Chondrocyte (in vitro differentiated cells): Measurements from ENCODE around the gene MST1. TPM values are rescaled to one million over a fixed set of nuclear protein-coding genes. Genes with fewer than 3 reads are reported as not detected.

Experiments
- DNase-seq: peaks from one replicate; pipeline ENCODE4 v3.0.0; 2021; ENCODE audit warnings: mixed read lengths, low spot score
- H3K27ac Mint-ChIP-seq: one replicate; pipeline ENCODE4 v1.8.0; 2021; ENCODE audit warnings: mild to moderate bottlenecking, moderate library complexity, mixed read lengths; ENCODE audit not compliant: unreplicated experiment
- H3K27me3 Mint-ChIP-seq: 2 replicates; pipeline ENCODE4 v1.8.0; 2021; ENCODE audit warnings: low read depth, mixed read lengths
- H3K36me3 Mint-ChIP-seq: 2 replicates; pipeline ENCODE4 v1.8.0; 2021; ENCODE audit warnings: low read depth, mixed read lengths
- H3K4me1 Mint-ChIP-seq: 2 replicates; pipeline ENCODE4 v1.8.0; 2021; ENCODE audit warnings: low read depth, mild to moderate bottlenecking, mixed read lengths
- H3K4me3 Mint-ChIP-seq: one replicate; pipeline ENCODE4 v1.8.0; 2021; ENCODE audit warnings: mild to moderate bottlenecking, moderate library complexity, mixed read lengths; ENCODE audit not compliant: unreplicated experiment
- H3K9me3 Mint-ChIP-seq: 2 replicates; pipeline ENCODE4 v1.8.0; 2021; ENCODE audit warnings: low read depth, mixed read lengths
- total RNA-seq: library from RNA; stranded (reverse); gene quantifications from 3 replicates; pipeline ENCODE4 v1.2.1, GENCODE V29; 2021
- TF ChIP-seq, protein P1 (sequence below): fragments of 200-600 bp; sonication (generic); IDR thresholded peaks from 2 replicates; pipeline ENCODE4 v1.5.0; 2021; ENCODE audit warnings: antibody characterized with exemption, mild to moderate bottlenecking, moderate library complexity

MST1 gene
- total RNA-seq, 1 donor from 2014 or later, result 19.1 TPM

DNA sequence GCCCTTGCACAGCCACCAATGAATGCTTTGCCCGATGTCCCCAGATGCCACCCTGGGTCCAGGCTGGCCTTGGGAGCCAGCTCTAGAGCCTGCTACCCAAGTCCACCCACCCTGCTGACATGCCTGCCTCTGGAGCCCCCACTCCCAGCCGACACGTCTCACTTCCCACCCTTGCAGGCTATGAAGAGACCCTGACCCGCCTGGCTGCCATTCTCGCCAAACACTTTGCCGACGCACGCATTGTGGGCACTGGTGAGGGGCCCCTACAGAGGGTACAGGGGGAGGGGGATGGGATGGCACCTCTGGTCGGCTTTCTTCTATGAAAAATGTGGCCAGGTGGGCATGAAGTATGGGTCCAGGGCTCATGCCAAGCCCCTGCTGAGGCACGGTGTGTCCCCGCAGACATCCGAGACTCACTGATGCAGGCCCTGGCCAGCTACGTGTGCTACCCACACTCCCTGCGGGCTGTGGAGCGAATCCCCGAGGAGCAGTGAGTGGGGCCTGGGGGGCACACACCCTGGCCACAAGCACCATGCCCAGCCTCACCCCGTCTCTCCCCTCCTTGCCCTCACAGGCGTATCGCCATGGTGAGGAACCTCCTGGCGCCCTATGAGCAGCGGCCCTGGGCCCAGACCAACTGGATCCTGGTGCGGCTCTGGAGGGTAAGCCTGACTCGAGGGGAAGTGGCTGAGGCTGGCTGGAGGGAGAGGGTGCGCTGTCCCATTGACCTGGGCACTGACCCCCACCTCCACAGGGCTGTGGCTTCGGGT is 24.2 kb upstream of the MST1 start:
- Mint-ChIP-seq H3K27ac (no peak overlapping the region), H3K36me3 (peaks cover 2% of the 10 kb centered on the region), H3K4me3 (no peak overlapping the region), H3K27me3 (no peaks in the 10 kb centered on the region), H3K4me1 (peaks cover 1% of the 10 kb centered on the region), H3K9me3 (no peaks in the 10 kb centered on the region)
- DNase-seq, result peak; percentile 87
- TF ChIP-seq, protein P1, sequence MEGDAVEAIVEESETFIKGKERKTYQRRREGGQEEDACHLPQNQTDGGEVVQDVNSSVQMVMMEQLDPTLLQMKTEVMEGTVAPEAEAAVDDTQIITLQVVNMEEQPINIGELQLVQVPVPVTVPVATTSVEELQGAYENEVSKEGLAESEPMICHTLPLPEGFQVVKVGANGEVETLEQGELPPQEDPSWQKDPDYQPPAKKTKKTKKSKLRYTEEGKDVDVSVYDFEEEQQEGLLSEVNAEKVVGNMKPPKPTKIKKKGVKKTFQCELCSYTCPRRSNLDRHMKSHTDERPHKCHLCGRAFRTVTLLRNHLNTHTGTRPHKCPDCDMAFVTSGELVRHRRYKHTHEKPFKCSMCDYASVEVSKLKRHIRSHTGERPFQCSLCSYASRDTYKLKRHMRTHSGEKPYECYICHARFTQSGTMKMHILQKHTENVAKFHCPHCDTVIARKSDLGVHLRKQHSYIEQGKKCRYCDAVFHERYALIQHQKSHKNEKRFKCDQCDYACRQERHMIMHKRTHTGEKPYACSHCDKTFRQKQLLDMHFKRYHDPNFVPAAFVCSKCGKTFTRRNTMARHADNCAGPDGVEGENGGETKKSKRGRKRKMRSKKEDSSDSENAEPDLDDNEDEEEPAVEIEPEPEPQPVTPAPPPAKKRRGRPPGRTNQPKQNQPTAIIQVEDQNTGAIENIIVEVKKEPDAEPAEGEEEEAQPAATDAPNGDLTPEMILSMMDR, result no peak

DNA sequence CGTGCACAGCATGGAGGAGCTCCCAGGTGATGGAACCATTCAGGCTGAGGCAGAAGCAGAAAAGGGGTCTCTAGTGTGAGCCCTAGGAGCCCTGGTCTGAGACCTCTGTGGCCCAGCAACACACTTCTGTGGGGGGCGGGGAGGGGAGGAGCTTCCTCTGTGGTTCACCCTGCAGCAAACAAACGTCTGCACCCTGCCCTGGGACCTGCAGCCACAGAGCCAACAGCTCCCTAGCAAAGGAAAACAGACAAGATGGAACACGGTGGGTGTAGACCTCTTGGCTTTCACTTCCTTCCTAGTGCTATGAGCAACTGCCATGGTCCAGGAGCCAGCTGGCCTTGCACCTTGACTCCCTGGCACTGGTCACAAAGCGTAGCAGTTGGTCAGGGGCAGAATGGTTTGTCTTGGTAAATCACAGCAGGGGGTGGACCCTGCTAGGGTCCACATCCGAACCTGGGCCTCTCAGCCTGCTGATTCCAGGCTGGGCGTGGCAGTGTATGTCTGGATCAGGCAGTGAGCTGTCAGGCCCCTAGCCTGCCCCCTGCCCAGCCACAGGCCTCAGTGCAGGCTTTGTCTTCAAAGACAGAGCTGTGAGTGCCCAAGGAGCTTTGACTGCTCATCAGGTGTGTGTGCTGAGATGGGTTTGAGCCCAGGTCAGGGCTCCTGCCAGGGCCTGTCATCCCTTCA is 23.5 kb upstream of the MST1 start:
- H3K27me3 Mint-ChIP-seq, result no peaks in the 10 kb centered on the region
- H3K36me3 Mint-ChIP-seq, result peaks cover 4% of the 10 kb centered on the region
- no peak overlapping the region for H3K27ac Mint-ChIP-seq
- TF ChIP-seq, protein P1, result no peak
- no peak overlapping the region for H3K4me3 Mint-ChIP-seq
- H3K4me1 Mint-ChIP-seq, result no peaks in the 10 kb centered on the region
- no peaks in the 10 kb centered on the region for H3K9me3 Mint-ChIP-seq
- DNase-seq, result no peak

DNA sequence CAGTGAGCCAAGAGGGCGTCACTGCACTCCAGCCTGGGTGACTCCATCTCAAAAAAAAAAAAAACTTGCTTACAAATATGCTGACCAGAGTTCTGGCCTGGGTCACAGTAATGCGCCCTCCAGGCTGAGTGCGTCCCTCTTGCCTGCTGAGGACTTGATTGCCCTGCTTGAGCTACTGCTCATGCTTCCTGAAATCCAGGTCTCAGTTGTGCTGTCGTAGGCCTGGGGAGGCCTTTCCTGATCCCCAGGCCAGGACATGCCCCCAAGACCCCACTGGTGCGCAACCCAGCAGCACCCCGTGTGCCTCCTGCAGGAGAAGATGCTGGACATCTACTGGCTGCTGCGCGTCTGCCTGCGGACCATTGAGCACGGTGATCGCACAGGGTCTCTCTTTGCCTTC is 22.9 kb upstream of the MST1 start:
- DNase-seq, result no peak
- Mint-ChIP-seq H3K9me3 (no peaks in the 10 kb centered on the region), H3K4me1 (no peaks in the 10 kb centered on the region), H3K36me3 (peaks cover 6% of the 10 kb centered on the region), H3K4me3 (no peak overlapping the region), H3K27ac (no peak overlapping the region), H3K27me3 (no peaks in the 10 kb centered on the region)
- TF ChIP-seq, protein P1, result no peak

DNA sequence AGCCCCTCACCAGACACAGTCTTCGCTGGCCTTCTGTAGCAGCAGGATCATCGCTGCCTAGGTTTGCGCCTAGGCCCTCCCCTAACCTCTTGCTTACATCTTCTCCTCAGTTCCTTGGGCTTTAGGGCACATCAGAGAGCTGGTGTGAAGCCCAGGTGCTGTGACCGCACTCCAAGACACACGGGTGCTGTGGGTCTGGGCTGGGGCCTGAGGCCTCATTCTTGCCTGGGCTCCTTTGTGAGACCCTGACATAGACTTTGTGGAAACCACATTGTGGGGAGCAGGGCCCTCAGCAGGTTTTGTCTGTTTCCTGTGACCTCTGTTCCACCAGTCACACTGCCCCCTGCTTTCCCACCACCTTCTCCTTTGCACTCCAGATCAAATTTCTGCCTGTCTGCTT is 22.2 kb upstream of the MST1 start:
- Mint-ChIP-seq H3K4me1 (no peaks in the 10 kb centered on the region), H3K27ac (no peak overlapping the region), H3K4me3 (no peak overlapping the region), H3K9me3 (no peaks in the 10 kb centered on the region), H3K27me3 (no peaks in the 10 kb centered on the region), H3K36me3 (peaks cover 7% of the 10 kb centered on the region)
- TF ChIP-seq, protein P1, result no peak
- DNase-seq, result no peak

DNA sequence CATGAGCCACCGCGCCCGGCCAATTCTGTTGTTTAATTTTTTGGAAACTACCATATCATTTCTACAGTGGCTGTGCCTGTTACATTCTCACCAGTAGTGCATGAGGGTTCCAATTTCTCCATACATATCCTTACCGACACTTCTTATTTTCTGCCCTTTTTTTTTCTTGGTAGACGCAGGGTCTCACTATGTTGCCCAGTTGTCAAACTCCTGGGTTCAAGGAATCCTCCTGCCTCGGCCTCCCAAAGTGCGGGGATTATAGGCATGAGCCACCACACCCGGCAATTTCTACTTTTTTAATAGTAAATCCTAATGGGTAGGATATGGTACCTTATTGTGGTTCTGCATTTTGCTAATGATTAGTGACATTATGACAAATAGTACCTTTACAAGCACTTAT is 20.6 kb upstream of the MST1 start:
- no peaks in the 10 kb centered on the region for H3K27me3 Mint-ChIP-seq
- TF ChIP-seq, protein P1, result no peak
- H3K4me3 Mint-ChIP-seq, result no peak overlapping the region
- no peaks in the 10 kb centered on the region for H3K9me3 Mint-ChIP-seq
- DNase-seq, result no peak
- no peak overlapping the region for H3K27ac Mint-ChIP-seq
- peaks cover 9% of the 10 kb centered on the region for H3K36me3 Mint-ChIP-seq
- no peaks in the 10 kb centered on the region for H3K4me1 Mint-ChIP-seq
